HPDE6-E6E7 (cell line): ENCODE measurements around the gene NOP16.
"Not testable (repeated sequence)": the region's sequence is repeated elsewhere in the genome, so short reads cannot be mapped to it uniquely, and the experiment has no call there.

Experiments
- DNase-seq: peaks from one replicate; pipeline ENCODE4 v3.0.0; 2011; ENCODE audit warnings: missing footprints; ENCODE audit errors: extremely low spot score

NOP16 gene

DNA sequence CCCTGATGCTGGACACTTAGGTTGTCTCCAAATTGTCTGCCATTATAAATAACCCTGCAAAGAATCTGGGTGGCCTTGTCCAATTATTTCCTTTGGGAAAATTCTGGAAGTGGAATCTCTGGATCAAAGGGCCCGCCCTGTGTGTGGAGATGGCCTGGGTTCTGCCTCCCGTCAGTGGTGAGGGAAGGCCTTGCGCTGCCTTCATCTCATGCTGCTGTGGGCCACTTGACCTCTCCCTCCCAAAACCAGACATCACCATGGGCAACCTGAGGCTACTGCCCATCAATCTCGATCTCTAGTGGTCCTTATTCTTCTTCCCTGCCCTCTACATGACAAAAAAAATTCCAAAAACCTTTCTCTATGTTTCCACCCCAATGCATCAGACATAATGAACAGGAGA lies 21.4 kb upstream of the NOP16 start:
- DNase-seq = no peak

GRCh38 chr5:176408590-176408989 lies 20.2 kb upstream of the NOP16 start:
- no peak for DNase-seq

GRCh38 chr5:176408252-176408573 lies 19.8 kb upstream of the NOP16 start:
- not testable (repeated sequence) for DNase-seq

- DNase-seq = no peak
Measured at GRCh38 chr5:176407456-176408251, 19.3 kb upstream of the NOP16 start.

GRCh38 chr5:176406436-176407052 lies 18.1 kb upstream of the NOP16 start:
- DNase-seq = no peak

GRCh38 chr5:176405656-176406435 lies 17.4 kb upstream of the NOP16 start:
- DNase-seq = no peak

DNA sequence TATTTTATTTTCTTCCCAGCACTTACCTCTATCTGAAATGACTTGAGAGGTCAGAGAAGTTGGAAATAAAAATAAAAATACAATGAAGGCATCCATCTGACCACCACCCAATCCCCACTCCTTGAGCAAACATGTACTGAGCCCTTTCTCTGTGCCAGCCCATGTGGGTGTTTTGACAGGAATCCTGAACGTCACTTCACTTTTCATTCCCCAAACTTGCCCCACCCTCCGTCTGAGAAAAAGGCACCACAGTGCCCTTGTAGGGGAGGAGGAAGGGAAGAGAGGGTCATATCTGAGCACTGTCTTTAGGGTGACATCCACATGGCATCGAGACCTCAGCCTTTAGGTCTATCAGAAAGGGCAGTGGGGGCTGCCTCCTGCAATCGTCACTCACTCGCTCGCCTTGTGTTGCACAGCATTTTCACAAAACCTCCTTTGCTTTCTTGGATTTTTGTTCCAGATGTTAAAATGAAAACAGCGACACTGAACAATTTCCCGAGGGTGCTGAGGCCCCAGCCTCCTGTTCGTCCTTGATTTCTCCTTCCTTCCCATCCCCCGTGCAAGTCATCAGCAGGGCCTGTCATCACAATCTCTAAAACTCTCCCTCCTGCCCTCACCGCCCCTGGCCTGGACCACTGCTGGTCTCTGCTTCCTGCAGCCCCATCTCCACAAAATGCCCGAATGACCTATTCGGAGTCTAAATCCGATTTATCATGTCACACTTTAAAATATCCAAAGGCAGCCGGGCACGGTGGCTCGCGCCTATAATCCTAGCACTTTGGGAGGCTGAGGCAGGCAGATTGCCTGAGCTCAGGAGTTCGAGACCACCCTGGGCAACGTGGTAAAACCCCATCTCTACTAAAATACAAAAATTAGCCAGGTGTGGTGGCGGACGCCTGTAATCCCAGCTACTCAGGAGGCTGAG lies 13.1 kb upstream of the NOP16 start:
- DNase-seq = no peak

DNA sequence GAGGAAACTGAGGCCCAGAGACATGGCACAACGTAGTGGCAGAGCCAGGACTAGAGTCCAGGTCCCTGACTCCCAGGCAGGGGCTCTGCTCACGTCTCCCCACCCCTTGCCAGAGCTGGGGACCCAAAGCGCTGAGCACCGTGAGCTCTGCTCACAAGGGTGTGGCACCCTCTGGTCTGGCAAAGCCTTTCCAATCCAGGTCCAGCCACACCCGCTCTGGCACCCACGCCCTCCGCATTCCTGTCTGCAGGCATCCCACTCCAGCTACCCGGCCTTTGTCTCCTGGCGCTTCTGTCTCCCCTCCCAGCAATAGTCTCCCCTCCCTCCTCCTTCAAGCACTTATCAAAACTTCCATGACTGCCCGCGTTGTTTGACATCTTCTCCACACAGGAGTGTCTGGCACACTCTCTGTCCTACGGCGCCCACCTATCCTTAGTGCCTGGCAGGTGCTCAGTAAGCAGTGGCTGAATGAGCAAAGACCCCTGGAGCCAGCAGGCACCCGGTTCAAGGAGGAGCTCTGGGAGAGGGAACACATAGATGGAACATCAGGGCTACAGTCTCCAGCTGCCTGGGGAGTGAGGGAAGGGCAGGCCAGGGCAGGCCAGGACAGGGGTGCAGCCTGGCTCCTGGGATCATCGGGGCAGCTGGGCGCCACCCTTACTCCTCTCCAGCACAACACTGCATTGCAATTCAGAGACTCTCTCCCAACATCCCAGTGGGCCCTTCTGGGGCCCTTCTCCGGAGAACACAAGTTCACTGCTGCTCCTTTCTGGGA lies 12.2 kb upstream of the NOP16 start:
- DNase-seq = peak; percentile 36

- no peak for DNase-seq
Measured at GRCh38 chr5:176397736-176398420, 9.5 kb upstream of the NOP16 start.

DNA sequence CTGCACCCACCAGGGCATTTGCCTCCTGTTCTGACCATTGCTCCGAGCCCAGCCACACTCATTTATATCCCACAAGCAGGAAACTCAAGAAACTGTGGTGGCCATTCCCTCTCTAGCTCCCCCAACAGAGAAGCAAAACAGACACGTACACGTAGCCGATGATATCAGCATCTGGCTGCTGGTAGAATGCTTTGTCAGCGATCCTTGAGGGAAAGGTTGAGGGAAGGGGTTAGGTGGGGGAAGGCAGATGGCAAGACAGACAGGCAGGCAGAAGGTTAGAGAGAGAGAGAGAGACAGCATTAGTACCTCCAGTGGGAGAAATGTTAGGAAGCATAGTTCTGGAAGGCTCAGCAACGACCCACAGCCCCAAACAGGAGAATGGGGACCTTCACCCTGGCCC lies 7.9 kb upstream of the NOP16 start:
- DNase-seq = no peak

DNA sequence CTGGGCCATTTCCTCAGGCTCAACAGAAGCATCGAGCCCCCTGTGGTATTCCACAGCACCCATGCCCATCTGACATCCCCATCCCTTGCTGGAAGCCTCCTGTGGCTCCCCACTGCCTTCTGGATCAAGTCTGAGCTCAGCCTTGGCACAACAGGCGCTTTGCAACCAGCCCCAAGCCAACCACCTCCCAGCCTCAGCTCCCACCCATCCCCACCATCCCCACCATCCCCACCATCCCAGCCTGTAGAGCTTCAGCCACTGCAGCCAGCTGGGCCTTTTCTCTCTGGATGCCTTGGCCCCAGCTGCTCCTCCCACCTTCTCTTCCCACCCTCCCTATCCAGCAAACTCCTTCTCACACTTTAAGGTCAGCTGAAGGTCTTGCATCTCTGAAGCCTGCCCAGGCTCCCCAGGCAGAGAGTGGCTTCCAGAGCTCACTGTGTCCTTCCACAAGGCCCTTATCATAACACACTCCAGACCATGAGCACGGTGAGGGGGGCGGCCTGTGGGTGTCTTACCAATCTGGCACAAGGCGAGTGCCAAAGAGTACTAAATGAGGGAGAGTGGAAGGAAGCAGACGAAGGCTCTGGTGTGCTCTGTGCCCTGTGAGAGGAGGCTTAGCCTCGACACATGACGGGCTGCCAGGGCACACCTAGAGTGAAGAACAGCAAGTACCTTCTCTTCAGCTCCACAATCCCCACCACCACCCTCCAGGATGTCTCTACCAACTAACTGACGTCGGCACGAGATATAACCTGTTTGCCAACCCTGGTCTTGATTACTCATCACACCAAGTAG lies 6.7 kb upstream of the NOP16 start:
- no peak for DNase-seq

DNA sequence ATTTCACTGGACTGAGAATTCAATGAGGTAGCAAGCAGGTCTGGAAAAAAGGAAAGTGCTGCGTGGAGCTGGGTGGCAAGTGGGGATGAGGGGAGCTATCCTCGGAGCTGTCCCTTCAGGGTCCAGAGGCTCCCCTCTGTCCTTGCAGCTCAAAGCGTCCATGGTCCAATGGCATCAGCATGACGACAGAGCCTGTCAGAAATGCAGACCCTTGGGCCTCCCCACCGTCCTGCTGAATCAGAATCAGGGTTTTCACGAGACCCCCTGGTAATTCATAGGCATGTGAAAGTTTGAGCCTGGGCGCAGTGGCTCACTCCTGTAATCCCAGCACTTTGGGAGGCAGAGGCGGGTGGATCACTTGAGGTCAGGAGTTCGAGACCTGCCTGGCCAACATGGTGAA lies 5.7 kb upstream of the NOP16 start:
- DNase-seq = no peak

DNA sequence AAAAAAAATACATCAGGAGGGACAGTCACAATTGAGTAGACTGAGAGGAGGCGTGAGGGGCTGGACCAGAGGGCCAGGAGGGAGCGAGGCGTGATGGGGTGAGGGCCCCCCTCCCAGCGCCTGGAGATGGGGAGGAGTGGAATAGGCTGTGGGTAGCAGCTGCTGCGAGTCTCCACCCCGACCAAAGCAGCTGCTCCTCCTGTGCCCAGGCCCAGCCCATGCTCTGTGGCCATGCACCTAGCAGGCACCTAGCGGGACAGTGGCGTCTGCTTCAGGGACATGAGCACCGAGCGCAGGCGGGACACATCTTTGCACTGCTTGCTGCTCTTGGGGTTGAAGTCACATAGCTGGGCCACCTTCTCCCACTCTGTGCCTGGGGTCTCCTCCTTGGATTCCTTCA lies 4.1 kb upstream of the NOP16 start:
- DNase-seq = no peak

GRCh38 chr5:176391999-176392398 lies 3.6 kb upstream of the NOP16 start:
- DNase-seq = no peak

- DNase-seq = no peak
Measured at GRCh38 chr5:176391479-176391878, 3.1 kb upstream of the NOP16 start.

DNA sequence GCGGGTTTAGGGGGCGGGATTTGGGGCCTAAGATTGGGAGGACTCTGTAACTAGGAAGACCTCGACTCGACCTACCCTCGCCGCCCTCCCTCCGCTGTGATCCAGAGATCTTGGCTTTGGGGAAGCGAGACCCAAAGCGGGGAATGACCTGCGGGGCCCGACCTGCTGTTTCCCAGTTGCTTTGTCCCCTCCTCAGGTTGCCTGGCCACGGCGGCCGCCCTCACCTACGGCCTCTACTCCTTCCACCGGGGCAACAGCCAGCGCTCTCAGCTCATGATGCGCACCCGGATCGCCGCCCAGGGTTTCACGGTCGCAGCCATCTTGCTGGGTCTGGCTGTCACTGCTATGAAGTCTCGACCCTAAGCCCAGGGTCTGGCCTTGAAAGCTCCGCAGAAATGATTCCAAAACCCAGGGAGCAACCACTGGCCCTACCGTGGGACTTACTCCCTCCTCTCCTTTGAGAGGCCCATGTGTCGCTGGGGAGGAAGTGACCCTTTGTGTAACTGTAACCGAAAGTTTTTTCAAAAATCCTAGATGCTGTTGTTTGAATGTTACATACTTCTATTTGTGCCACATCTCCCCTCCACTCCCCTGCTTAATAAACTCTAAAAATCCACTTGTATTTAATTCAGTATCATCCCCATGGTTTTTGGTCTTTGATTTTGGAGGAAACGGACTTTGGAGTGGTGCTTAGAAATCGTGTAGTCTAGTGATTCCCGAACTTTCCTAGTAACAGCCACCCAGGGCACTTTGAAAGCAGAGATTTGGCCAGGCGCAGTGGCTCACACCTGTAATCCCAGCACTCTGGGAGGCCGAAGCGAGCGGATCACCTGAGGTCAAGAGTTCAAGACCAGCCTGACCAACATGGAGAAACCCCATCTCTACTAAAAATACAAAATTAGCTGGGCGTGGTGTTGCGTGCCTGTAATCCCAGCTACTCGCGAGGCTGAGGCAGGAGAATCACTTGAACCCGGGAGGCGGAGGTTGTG lies 1.0 kb upstream of the NOP16 start:
- DNase-seq = no peak

DNA sequence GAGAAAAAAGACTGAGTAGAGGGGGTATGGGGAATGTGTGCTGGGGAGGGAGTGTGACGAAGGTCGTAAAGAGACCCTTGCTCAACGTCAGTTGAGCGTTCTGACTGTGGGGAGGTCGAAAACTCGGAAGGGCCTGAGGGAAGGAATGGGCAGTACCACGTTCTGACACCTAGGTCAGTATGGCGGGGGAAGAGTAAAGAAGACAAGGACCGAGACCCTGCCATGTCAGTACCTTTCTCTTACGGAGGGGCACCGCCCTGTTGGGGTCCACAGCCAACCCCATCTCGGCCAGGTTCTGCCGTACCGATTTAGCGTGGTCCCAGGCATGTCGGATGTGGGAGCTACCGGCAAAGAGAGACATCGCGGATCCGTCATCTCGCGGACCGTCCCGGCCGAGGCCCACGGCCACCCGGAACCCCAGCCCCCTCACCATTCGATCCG lies 375 bp downstream of the NOP16 start:
- DNase-seq = no peak

GRCh38 chr5:176387384-176387925 lies 943 bp downstream of the NOP16 start:
- no peak for DNase-seq
